Cardiac muscle cell (in vitro differentiated cells and primary cell): ENCODE data around the gene TSPAN16. TPM values are rescaled to one million over a fixed set of nuclear protein-coding genes. Genes with fewer than 3 reads are reported as not detected.
"Not testable (repeated sequence)": the region's sequence is repeated elsewhere in the genome, so short reads cannot be mapped to it uniquely, and the experiment has no call there.

Source experiments
- DNase-seq, 2 donors: peaks; one replicate each; pipeline versions ENCODE4 v3.0.0 to v3.0.0-alpha.2; 2010 to 2017; ENCODE audit warnings: low read depth in 1 of 2, low spot score in 1 of 2
- H3K27ac ChIP-seq: fragments of 200-600 bp; sonication (generic); 2 replicates; pipeline ENCODE4 v1.5.1; 2016
- H3K27me3 ChIP-seq: fragments of 200-600 bp; sonication (generic); 2 replicates; pipeline ENCODE4 v1.6.0; 2016; ENCODE audit warnings: control low read depth
- H3K36me3 ChIP-seq: fragments of 200-600 bp; sonication (generic); 2 replicates; pipeline ENCODE4 v1.5.1; 2016; ENCODE audit warnings: control low read depth
- H3K4me1 ChIP-seq: fragments of 200-600 bp; sonication (generic); 2 replicates; pipeline ENCODE4 v1.8.1; 2017; ENCODE audit warnings: low read depth, mild to moderate bottlenecking, mixed run types
- H3K4me3 ChIP-seq: fragments of 200-600 bp; sonication (generic); 2 replicates; pipeline ENCODE4 v1.5.1; 2016; ENCODE audit warnings: mild to moderate bottlenecking
- H3K9me3 ChIP-seq: fragments of 200-600 bp; sonication (generic); 2 replicates; pipeline ENCODE4 v1.5.1; 2017; ENCODE audit warnings: low read depth, mild to moderate bottlenecking, control low read depth
- CTCF ChIP-seq: IDR thresholded peaks from 2 replicates; pipeline ENCODE4 v1.5.1; 2012; ENCODE audit warnings: low read depth, mild to moderate bottlenecking, low read length
- polyA plus RNA-seq: library from polyadenylated mRNA; unstranded; fragments of >200 nt; fragmentation: Nextera tagmentation; extraction: Ambion mirVana; gene quantifications from 2 replicates; pipeline ENCODE4 v1.2.1, GENCODE V29; 2016
- total RNA-seq: library from RNA; depleted of rRNA; stranded (reverse); fragments of >200 nt; gene quantifications from 2 replicates; pipeline ENCODE4 v1.2.3, GENCODE V29; 2016

TSPAN16 gene
- total and polyA plus RNA-seq, 2 experiments from 2014 or later = not detected

GRCh38 chr19:11296264-11296663 is 304 bp downstream of the TSPAN16 start:
- Histone ChIP-seq H3K4me3 (no peak overlapping the region), H3K36me3 (no peaks in the 10 kb centered on the region), H3K9me3 (no peaks in the 10 kb centered on the region), H3K27me3 (no peaks in the 10 kb centered on the region), H3K27ac (no peak overlapping the region), H3K4me1 (no peaks in the 10 kb centered on the region)
- no peak for TF ChIP-seq CTCF
- peak in 1 of 2 donors; percentile 83 for DNase-seq

- Histone ChIP-seq H3K27me3 (no peaks in the 10 kb centered on the region), H3K4me3 (no peak overlapping the region), H3K27ac (no peak overlapping the region), H3K36me3 (no peaks in the 10 kb centered on the region), H3K4me1 (no peaks in the 10 kb centered on the region), H3K9me3 (no peaks in the 10 kb centered on the region)
- no peak for TF ChIP-seq CTCF
- no peak for DNase-seq
These were observed 4.2 kb downstream of the TSPAN16 start for GRCh38 chr19:11299946-11300810.

- Histone ChIP-seq H3K9me3 (no peaks in the 10 kb centered on the region), H3K36me3 (no peaks in the 10 kb centered on the region), H3K27ac (no peak overlapping the region), H3K4me1 (no peaks in the 10 kb centered on the region), H3K27me3 (no peaks in the 10 kb centered on the region), H3K4me3 (no peak overlapping the region)
- no peak for DNase-seq
- TF ChIP-seq CTCF = no peak
These were observed 4.8 kb downstream of the TSPAN16 start for GRCh38 chr19:11300811-11301120.

GRCh38 chr19:11304936-11305335 is 9.0 kb downstream of the TSPAN16 start:
- no peak overlapping the region for H3K27ac ChIP-seq
- H3K4me3 ChIP-seq = no peak overlapping the region
- no peaks in the 10 kb centered on the region for H3K27me3 ChIP-seq
- H3K4me1 ChIP-seq = no peaks in the 10 kb centered on the region
- H3K9me3 ChIP-seq = no peaks in the 10 kb centered on the region
- DNase-seq = no peak
- TF ChIP-seq CTCF = no peak
- H3K36me3 ChIP-seq = no peaks in the 10 kb centered on the region

GRCh38 chr19:11306337-11306736 is 10.4 kb downstream of the TSPAN16 start:
- H3K4me1 ChIP-seq = no peaks in the 10 kb centered on the region
- no peaks in the 10 kb centered on the region for H3K27me3 ChIP-seq
- no peaks in the 10 kb centered on the region for H3K9me3 ChIP-seq
- peak in 1 of 2 donors; percentile 6 for DNase-seq
- H3K27ac ChIP-seq = no peak overlapping the region
- H3K36me3 ChIP-seq = no peaks in the 10 kb centered on the region
- TF ChIP-seq CTCF = no peak
- H3K4me3 ChIP-seq = no peak overlapping the region

- H3K4me3 ChIP-seq, H3K4me1 ChIP-seq, H3K27ac ChIP-seq, H3K36me3 ChIP-seq, DNase-seq, H3K9me3 ChIP-seq, H3K27me3 ChIP-seq: not testable (repeated sequence)
These were observed 24.5 kb downstream of the TSPAN16 start for GRCh38 chr19:11320278-11320995.
